ENCODE data around the gene UBXN4. TPM values are rescaled to one million over a fixed set of nuclear protein-coding genes. Genes with fewer than 3 reads are reported as not detected.

UBXN4 gene
- polyA plus RNA-seq, 1 of the 3 experiments (the other 2 are of a cell fraction): 32.7 TPM

- no peaks in the 10 kb centered on the region; a peak in 1 of 4 replicates for H3K4me1 ChIP-seq (ENCODE audit: control insufficient read depth in 1 of 2, insufficient read depth in 2 of 2, low read depth in 1 of 2, low read length in 1 of 2)
- H3K4me3 ChIP-seq (ENCODE audit: low read depth in 2 of 2, low read length in 1 of 2): no peak overlapping the region
- ChIA-PET CTCF (interaction anchor here (1.1 kb wide), 1 partner anchor 23 kb away, joined by 3 read pairs; no protein-coding TSS in a partner anchor), POLR2A (no interaction called here)
- no peak overlapping the region for H3K4me2 ChIP-seq
- H3K36me3 ChIP-seq (replicated peaks in 1 of 2; ENCODE audit: control insufficient read depth in 1 of 2, insufficient read depth in 2 of 2, low read length in 1 of 2): no peaks in the 10 kb centered on the region
- no peaks in the 10 kb centered on the region for H3K9me3 ChIP-seq
- no peaks in the 10 kb centered on the region for H3K79me2 ChIP-seq (ENCODE audit: insufficient read depth)
- H3K9me2 ChIP-seq: no peaks in the 10 kb centered on the region
- DNase-seq: no peak
- no peaks in the 10 kb centered on the region for H3K27me3 ChIP-seq (ENCODE audit: insufficient read depth)
- TF ChIP-seq GATA2 (CRISPR knock-in tag; IDR thresholded peaks at IDR 0.05) (no peak), NRF1 (IDR thresholded peaks at IDR 0.05; ENCODE audit: low read depth, low read length) (no peak), USF2 (IDR thresholded peaks at IDR 0.05; ENCODE audit: borderline replicate concordance, low read depth, low read length) (no peak), MEF2A (IDR thresholded peaks at IDR 0.05; ENCODE audit: borderline replicate concordance, low read depth) (no peak), USF1 (IDR thresholded peaks at IDR 0.05; ENCODE audit: borderline replicate concordance, low read depth) (no peak), PBX3 (IDR thresholded peaks at IDR 0.05) (no peak)
- H3K27ac ChIP-seq (ENCODE audit: low read depth in 2 of 2, low read length in 1 of 2): no peak overlapping the region
- H3K9ac ChIP-seq: no peak overlapping the region
- H3F3A ChIP-seq (replicated peaks; ENCODE audit: insufficient read depth): no peaks in the 10 kb centered on the region
- H2AFZ ChIP-seq (ENCODE audit: low read depth): no peak overlapping the region
- WGBS (ENCODE audit: low lambda C conversion rate): 98% methylated on average over 4 of the region's 5 CpGs
- H4K20me1 ChIP-seq (ENCODE audit: insufficient read depth): no peaks in the 10 kb centered on the region
These were observed 9.1 kb upstream of the UBXN4 start for GRCh38 chr2:135732561-135732960.

- ChIA-PET POLR2A (no interaction called here), CTCF (interaction anchor here (1.1 kb wide), 1 partner anchor 23 kb away, joined by 3 read pairs; no protein-coding TSS in a partner anchor)
- H3K79me2 ChIP-seq (ENCODE audit: insufficient read depth): no peaks in the 10 kb centered on the region
- H3K9ac ChIP-seq: no peak overlapping the region
- no peak for DNase-seq
- H3F3A ChIP-seq (replicated peaks; ENCODE audit: insufficient read depth): no peaks in the 10 kb centered on the region
- no peaks in the 10 kb centered on the region; a peak in 1 of 4 replicates for H3K4me1 ChIP-seq (ENCODE audit: control insufficient read depth in 1 of 2, insufficient read depth in 2 of 2, low read depth in 1 of 2, low read length in 1 of 2)
- WGBS (ENCODE audit: low lambda C conversion rate): 97% methylated on average over 2 of the region's 2 CpGs
- H3K27ac ChIP-seq (ENCODE audit: low read depth in 2 of 2, low read length in 1 of 2): no peak overlapping the region
- H4K20me1 ChIP-seq (ENCODE audit: insufficient read depth): no peaks in the 10 kb centered on the region
- no peak overlapping the region for H3K4me2 ChIP-seq
- H3K9me2 ChIP-seq: no peaks in the 10 kb centered on the region
- TF ChIP-seq NFIC (IDR thresholded peaks at IDR 0.05; ENCODE audit: borderline replicate concordance) (no peak), PBX3 (IDR thresholded peaks at IDR 0.05) (no peak), SIN3A (IDR thresholded peaks at IDR 0.05; ENCODE audit: borderline replicate concordance, low read depth, low read length) (no peak)
- H3K4me3 ChIP-seq (ENCODE audit: low read depth in 2 of 2, low read length in 1 of 2): no peak overlapping the region
- H3K36me3 ChIP-seq (replicated peaks in 1 of 2; ENCODE audit: control insufficient read depth in 1 of 2, insufficient read depth in 2 of 2, low read length in 1 of 2): no peaks in the 10 kb centered on the region
- no peaks in the 10 kb centered on the region for H3K9me3 ChIP-seq
- no peak overlapping the region for H2AFZ ChIP-seq (ENCODE audit: low read depth)
- H3K27me3 ChIP-seq (ENCODE audit: insufficient read depth): no peaks in the 10 kb centered on the region
These were observed 8.6 kb upstream of the UBXN4 start for GRCh38 chr2:135733045-135733444.
